Measurements from ENCODE around the gene LIN52.
A peak's percentile ranks its signal among the peaks of the same experiment; 100 is the strongest.

The LIN52 gene, protein sequence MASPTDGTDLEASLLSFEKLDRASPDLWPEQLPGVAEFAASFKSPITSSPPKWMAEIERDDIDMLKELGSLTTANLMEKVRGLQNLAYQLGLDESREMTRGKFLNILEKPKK

GRCh38 chr14:74084277-74085046 lies at the start of gene LIN52, which contains the start of gene ALDH6A1:
Gene LIN52 (plus strand): TSS chr14:74084956. CDS start chr14:74084975, 19 bp downstream.
Gene ALDH6A1 (minus strand): TSS chr14:74084453. CDS start chr14:74084394, 59 bp downstream.
- DNase-seq (peak; percentile 100), ATAC-seq (ENCODE audit: insufficient read depth, low read depth) (peak; percentile 93)
- Histone ChIP-seq H4K20me1 (ENCODE audit: insufficient read depth, low read length) (no peaks in the 10 kb centered on the region; the same call in 1 of the 2 replicates), H3K79me2 (ENCODE audit: insufficient read depth, low read length) (peaks cover 54% of the 10 kb centered on the region), H3K27ac (ENCODE audit: low read length) (peak within 1 kb of the TSS; percentile 86), H2AFZ (ENCODE audit: low read depth, low read length) (peak within 1 kb of the TSS; percentile 96), H3K27me3 (ENCODE audit: insufficient read depth, low read length, poor library complexity) (no peaks in the 10 kb centered on the region), H3K9me3 (ENCODE audit: insufficient read depth, low read length, severe bottlenecking) (no peaks in the 10 kb centered on the region), H3K4me2 (ENCODE audit: insufficient read depth, low read length) (peak within 1 kb of the TSS; percentile 100), H3K4me1 (ENCODE audit: insufficient read depth, low read length) (peaks cover 29% of the 10 kb centered on the region), H3K36me3 (ENCODE audit: insufficient read depth, low read length) (no peaks in the 10 kb centered on the region; the same call in 1 of the 2 replicates), H3K9ac (ENCODE audit: low read depth, low read length) (peak within 1 kb of the TSS; percentile 80), H3K4me3 (ENCODE audit: low read depth in 1 of 2, low read length in 2 of 2) (peak within 1 kb of the TSS; percentile 88 to 98)
- TF ChIP-seq EZH2 (IDR thresholded peaks at IDR 0.05; ENCODE audit: borderline replicate concordance, low read depth, low read length, severe bottlenecking) (no peak), CTCF (IDR thresholded peaks at IDR 0.05; ENCODE audit: borderline replicate concordance, extremely low read depth, low read length, poor library complexity, severe bottlenecking) (peak; percentile 31)

DNA sequence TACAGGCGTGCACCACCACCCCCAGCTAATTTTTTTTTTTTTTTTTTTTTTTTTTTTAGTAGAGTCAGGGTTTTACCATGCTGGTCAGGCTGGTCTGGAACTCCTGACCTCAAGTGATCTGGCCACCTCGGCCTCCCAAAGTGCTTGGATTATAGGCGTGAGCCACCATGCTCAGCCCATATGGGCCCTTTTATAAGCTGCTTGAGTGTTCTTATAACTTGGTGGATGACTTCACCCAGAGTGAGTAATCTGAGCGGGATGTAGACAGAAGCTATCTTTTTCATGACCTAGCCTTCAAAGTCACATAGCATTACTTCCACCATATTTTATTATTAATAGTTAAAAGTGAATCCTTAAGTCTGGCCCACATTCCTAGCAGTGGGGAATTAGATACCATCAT lies 49.2 kb upstream of the LIN52 start:
- H3K9me3 ChIP-seq (ENCODE audit: insufficient read depth, low read length, severe bottlenecking) = no peaks in the 10 kb centered on the region
- H3K36me3 ChIP-seq (ENCODE audit: insufficient read depth, low read length) = no peaks in the 10 kb centered on the region
- H3K27ac ChIP-seq (ENCODE audit: low read length) = no peak overlapping the region
- no peak overlapping the region for H3K4me2 ChIP-seq (ENCODE audit: insufficient read depth, low read length)
- no peaks in the 10 kb centered on the region for H3K27me3 ChIP-seq (ENCODE audit: insufficient read depth, low read length, poor library complexity)
- H4K20me1 ChIP-seq (ENCODE audit: insufficient read depth, low read length) = no peaks in the 10 kb centered on the region
- ATAC-seq (ENCODE audit: insufficient read depth, low read depth) (no peak), DNase-seq (no peak)
- no peak overlapping the region for H2AFZ ChIP-seq (ENCODE audit: low read depth, low read length)
- TF ChIP-seq CTCF (IDR thresholded peaks at IDR 0.05; ENCODE audit: borderline replicate concordance, extremely low read depth, low read length, poor library complexity, severe bottlenecking) = no peak
- TF ChIP-seq EZH2 (IDR thresholded peaks at IDR 0.05; ENCODE audit: borderline replicate concordance, low read depth, low read length, severe bottlenecking) = no peak
- no peak overlapping the region for H3K9ac ChIP-seq (ENCODE audit: low read depth, low read length)
- no peaks in the 10 kb centered on the region for H3K79me2 ChIP-seq (ENCODE audit: insufficient read depth, low read length)
- H3K4me3 ChIP-seq (ENCODE audit: low read depth in 1 of 2, low read length in 2 of 2) = no peak overlapping the region
- no peaks in the 10 kb centered on the region for H3K4me1 ChIP-seq (ENCODE audit: insufficient read depth, low read length)

GRCh38 chr14:74038020-74038859 lies 46.5 kb upstream of the LIN52 start:
- peak; percentile 22 for DNase-seq
- Histone ChIP-seq H3K27ac (ENCODE audit: low read length) (no peak overlapping the region), H2AFZ (ENCODE audit: low read depth, low read length) (no peak overlapping the region), H3K4me3 (ENCODE audit: low read depth in 1 of 2, low read length in 2 of 2) (no peak overlapping the region), H3K9ac (ENCODE audit: low read depth, low read length) (no peak overlapping the region), H4K20me1 (ENCODE audit: insufficient read depth, low read length) (no peaks in the 10 kb centered on the region), H3K27me3 (ENCODE audit: insufficient read depth, low read length, poor library complexity) (no peaks in the 10 kb centered on the region), H3K79me2 (ENCODE audit: insufficient read depth, low read length) (no peaks in the 10 kb centered on the region), H3K4me2 (ENCODE audit: insufficient read depth, low read length) (no peak overlapping the region), H3K4me1 (ENCODE audit: insufficient read depth, low read length) (no peaks in the 10 kb centered on the region), H3K9me3 (ENCODE audit: insufficient read depth, low read length, severe bottlenecking) (no peaks in the 10 kb centered on the region), H3K36me3 (ENCODE audit: insufficient read depth, low read length) (no peaks in the 10 kb centered on the region)
- no peak for TF ChIP-seq EZH2 (IDR thresholded peaks at IDR 0.05; ENCODE audit: borderline replicate concordance, low read depth, low read length, severe bottlenecking)
- TF ChIP-seq CTCF (IDR thresholded peaks at IDR 0.05; ENCODE audit: borderline replicate concordance, extremely low read depth, low read length, poor library complexity, severe bottlenecking) = peak; percentile 81
- peak; percentile 80 for ATAC-seq (ENCODE audit: insufficient read depth, low read depth)

All from DND-41 (cell line).